GM18499 (cell line): ENCODE measurements around the gene QRFP.

Experiments
- ATAC-seq: cut with Tn5 transposase; IDR thresholded peaks from one replicate; pipeline ENCODE4 v1.9.1; 2021; ENCODE audit warnings: moderate number of reproducible peaks; ENCODE audit not compliant: insufficient read depth, unreplicated experiment

The QRFP gene

DNA sequence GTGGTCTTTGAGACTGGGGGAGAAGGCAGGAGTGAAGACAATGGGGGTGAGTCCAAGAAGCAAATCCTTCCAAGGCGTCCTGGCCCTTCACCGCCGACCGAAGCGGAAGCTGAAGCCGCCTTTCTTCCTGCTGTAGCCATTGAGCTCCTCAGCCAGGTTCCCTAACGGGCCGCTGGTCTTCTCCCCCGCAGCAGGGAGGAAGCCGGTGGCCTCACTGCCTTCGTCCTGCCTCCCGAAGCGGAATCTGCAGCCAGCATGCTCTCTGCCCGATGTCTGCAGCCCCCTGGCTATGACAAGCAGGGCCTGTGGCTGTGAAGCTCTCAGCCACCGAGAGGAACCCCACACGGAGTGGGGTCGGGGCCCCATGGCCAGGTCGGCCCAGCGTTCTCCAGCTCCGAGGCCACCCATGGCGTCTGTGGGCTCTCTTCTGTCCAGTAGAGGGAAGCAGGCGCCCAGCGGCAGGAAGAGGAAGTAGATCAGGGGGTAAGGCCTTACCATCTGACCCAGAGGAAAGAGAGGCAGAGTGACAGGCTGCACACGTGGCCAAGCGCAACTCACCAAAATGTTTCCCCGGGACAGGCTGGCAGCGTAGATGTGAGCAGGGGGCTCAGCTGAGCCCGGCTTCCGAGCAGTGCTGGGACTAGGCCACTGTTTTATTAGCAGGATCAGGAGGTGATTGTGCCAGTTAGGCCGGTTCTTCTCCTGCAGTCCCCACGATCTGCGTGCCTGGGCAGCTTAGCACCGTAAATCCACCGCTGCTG lies 3.1 kb downstream of the QRFP start:
- no peak for ATAC-seq

DNA sequence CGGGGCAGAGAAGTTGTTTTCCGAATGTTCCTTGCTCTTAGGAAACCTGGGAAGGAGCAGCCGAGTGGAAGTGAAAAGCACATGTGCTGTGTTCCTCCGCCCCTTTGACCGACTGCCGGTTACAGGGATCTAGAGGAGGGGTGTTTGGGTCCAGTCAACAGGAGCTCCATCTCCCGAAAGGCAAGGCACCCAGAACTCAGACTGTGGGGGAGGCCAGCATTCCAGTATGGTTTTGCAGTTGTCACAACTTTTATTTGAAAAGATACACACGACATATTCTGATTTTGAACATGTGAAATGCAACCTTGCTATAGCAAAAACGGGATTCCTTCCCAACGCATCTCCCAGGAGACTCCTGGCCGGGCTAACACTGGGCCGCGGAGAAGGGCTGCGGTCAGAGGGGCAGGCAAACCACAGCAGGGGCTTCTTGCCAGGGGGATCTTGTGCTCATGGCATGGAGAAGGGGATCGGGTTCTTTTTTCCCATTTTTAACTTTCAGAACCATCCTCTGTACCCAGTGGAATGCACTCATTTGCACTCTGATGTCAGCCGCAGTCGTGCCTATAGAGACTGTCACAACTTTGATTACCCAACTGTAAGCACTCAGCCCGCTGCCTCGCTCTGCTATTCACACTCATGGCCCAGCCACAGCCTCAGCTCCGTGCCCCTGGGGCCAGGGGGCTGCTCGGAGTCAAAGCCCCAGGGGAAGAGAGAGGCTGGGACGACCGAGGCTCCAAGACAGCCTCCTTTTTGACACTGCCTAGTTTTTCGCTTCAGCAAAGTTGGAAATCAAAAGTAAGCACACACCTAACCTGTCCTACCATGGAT lies 3.9 kb downstream of the QRFP start:
- no peak for ATAC-seq

DNA sequence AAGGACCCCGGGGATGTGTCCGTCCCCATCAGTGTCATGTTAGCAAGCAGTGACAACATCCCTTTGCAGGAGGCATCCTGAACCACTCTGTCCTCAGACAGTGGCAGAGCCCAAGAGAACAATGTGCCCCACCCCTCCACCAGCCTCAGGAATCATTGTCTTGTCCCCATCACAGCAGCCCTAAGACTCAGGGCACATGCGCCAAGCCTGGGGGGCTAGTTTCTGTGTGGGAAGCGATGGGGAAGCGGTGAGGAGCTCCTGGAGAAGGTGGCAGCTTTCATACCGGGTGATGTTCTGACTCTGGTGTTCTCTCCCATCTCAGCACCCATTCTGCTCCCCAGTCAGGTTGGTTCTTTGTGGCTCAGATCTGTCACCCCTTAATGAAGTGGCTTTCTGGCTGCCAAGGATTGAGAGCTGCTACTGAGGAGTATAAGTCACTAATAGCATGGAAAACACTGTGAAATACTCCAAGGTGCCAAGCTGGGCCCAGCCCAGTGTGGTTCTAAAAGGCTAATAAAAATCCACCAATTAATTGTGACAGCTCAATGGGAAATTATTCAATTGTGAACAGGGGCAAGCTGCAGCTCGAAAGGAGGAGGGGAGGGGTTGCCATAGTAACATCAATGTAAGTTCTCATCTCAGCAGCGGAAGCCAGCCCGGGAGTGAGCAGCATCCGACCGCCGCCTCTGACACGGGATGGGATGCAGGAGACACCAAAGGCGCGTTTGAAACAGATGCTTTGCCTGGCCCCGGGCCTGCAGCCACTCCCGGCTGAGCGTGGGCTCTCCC lies 4.7 kb downstream of the QRFP start:
- ATAC-seq, result no peak

DNA sequence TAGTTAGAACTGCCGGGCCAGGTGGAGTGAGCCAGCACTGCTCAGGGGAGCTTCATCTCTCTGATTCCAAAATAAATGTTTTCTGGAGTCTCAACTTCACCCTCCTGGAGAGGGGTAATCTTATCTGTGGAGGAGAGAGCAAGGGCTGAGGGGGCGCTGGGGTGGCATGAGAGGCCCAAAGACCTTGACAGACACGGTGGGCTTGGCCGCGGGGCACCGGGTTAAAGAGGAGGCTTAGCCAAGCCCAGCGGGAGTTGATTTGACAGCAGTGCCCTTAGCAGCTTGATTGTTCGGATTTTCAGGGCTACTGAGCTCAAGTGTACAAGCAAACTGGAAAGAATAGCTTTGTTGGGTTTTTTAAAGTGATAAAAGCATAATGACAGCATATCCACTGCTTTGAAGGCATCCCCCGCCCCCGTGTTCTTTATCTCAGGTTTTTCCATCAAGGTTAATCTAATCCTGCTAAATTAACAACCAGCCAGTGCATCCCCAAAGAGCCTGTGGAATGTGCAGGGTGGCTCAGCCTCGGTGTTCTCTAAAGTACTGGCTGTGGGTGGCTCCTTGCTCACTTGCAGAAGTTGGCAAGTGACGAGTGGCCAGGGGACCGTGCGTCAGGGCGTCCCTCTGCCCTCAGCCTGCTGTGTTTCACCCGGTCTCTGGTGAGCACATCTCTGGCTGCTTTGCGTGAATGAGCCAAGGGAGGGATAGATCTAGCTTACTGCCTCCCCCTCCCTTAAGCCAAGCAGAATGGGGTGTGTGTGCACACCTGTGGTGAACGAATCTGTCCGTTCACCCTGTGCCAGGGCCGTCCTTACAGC lies 5.5 kb downstream of the QRFP start:
- no peak for ATAC-seq

DNA sequence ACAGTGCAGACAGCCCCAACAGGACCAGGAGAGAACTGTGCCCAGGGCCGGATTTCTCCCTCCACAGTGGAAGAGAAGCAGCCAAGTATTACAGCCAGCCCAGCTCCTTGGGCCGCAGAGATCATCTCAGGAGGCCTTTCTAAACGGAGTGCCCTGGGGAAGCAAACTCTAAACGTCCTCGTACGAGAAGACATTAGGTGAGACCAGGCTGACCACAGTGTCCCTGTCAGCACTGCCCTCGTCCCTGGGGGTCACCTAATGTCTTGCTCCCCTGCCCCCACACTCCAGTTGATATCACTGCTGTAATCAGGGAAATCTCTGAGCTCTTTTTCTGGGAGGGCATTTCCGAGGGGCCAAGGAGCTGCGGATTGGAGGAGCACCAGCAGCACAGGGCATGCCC lies 6.5 kb downstream of the QRFP start:
- no peak for ATAC-seq

DNA sequence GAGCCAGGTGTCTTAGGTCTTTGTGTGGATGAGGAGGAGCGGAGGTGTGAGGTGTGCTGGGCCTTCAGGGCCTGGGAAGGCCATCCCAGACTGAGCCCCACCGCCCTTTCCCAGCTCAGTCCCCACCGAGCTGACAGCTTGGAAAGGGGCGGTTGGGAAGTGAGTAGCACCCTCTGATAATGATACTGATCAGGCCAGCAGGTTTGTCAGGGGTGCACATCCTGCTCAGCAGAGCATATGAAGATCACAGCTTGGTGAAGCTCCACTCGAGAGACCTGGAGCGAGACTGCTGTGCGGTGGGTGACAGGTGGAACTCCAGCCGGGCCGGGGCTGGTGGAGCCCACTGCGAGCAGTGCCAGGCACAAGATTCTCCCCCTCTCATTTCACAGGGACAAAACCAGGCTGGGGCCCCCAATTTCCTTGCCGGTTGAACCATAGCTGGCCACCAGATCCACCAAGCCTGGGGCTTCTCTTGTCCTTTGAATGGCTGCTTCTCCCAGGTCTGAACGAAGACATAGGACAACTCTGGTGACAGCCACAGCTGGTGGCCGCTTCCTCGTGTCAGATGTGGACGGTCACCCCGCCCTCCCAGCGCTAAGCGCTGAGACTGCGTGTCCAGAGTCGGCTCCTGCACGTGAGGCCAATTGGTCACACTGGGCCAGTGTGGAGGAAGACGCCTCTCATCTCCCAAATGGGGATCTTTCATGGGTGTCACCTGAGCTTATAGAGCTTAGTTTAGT lies 8.3 kb downstream of the QRFP start:
- ATAC-seq, result no peak

DNA sequence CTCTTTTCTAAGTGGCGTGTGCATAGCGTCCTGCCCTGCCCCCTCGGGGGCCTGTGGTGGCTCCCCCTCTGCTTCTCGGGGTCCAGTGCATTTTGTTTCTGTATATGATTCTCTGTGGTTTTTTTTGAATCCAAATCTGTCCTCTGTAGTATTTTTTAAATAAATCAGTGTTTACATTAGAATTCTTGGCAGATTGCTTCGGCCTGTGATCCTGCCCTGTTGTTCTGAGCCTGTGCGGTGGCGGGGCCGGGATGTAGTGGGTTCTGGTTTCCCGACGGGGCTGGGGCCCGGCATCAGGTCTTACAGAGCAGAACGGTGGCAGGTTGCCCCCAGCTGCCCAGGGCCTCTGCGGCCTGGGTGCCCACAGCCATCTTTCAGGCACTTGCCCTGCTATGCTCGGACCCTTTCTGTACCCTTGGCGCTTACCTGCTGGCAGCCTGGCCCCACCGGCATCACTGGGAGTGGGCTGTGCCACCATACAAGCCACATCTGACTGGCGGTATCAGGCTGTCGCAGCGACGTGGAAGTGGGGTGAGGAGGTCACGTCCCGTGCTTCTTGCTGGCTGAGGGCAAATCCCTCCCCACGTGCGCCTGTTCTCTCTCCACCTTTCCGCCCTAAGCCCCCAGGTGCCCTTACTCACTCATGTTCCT lies 9.0 kb downstream of the QRFP start:
- ATAC-seq, result no peak

DNA sequence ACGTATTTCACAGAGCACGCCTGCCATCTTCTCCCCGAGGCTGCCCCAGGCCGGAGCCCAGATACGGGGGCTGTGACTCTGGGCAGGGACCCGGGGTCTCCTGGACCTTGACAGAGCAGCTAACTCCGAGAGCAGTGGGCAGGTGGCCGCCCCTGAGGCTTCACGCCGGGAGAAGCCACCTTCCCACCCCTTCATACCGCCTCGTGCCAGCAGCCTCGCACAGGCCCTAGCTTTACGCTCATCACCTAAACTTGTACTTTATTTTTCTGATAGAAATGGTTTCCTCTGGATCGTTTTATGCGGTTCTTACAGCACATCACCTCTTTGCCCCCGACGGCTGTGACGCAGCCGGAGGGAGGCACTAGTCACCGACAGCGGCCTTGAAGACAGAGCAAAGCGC lies 9.6 kb downstream of the QRFP start:
- ATAC-seq, result no peak

DNA sequence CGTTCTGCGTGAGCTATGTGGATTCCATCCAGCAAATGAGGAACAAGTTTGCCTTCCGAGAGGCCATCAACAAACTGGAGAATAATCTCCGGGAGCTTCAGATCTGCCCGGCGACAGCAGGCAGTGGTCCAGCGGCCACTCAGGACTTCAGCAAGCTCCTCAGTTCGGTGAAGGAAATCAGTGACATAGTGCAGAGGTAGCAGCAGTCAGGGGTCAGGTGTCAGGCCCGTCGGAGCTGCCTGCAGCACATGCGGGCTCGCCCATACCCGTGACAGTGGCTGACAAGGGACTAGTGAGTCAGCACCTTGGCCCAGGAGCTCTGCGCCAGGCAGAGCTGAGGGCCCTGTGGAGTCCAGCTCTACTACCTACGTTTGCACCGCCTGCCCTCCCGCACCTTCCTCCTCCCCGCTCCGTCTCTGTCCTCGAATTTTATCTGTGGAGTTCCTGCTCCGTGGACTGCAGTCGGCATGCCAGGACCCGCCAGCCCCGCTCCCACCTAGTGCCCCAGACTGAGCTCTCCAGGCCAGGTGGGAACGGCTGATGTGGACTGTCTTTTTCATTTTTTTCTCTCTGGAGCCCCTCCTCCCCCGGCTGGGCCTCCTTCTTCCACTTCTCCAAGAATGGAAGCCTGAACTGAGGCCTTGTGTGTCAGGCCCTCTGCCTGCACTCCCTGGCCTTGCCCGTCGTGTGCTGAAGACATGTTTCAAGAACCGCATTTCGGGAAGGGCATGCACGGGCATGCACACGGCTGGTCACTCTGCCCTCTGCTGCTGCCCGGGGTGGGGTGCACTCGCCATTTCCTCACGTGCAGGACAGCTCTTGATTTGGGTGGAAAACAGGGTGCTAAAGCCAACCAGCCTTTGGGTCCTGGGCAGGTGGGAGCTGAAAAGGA lies 10.9 kb downstream of the QRFP start:
- ATAC-seq, result no peak

DNA sequence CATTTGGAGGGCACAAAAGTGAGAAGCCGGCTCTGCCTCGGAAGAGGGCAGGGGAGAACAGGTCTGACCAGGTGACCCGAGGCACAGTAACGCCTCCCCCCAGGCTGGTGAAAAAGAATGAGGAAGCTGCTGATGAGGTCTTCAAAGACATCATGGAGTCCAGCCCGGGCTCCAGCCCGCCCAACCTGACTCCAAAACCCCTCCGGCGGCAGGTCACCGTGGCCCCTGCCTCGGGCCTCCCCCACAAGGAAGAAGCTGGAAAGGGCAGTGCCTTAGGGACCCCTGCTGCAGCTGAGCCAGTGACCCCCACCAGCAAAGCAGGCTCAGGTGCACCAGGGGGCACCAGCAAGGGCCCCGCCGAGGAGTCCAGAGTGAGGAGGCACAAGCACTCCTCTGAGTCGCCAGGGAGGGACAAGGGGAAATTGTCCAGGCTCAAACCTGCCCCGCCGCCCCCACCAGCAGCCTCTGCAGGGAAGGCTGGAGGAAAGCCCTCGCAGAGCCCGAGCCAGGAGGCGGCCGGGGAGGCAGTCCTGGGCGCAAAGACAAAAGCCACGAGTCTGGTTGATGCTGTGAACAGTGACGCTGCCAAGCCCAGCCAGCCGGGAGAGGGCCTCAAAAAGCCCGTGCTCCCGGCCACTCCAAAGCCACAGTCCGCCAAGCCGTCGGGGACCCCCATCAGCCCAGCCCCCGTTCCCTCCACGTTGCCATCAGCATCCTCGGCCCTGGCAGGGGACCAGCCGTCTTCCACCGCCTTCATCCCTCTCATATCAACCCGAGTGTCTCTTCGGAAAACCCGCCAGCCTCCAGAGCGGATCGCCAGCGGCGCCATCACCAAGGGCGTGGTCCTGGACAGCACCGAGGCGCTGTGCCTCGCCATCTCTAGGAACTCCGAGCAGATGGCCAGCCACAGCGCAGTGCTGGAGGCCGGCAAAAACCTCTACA lies 11.8 kb downstream of the QRFP start:
- no peak for ATAC-seq

DNA sequence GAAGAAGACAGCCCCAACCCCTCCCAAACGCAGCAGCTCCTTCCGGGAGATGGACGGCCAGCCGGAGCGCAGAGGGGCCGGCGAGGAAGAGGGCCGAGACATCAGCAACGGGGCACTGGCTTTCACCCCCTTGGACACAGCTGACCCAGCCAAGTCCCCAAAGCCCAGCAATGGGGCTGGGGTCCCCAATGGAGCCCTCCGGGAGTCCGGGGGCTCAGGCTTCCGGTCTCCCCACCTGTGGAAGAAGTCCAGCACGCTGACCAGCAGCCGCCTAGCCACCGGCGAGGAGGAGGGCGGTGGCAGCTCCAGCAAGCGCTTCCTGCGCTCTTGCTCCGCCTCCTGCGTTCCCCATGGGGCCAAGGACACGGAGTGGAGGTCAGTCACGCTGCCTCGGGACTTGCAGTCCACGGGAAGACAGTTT lies 12.5 kb downstream of the QRFP start:
- ATAC-seq, result no peak

DNA sequence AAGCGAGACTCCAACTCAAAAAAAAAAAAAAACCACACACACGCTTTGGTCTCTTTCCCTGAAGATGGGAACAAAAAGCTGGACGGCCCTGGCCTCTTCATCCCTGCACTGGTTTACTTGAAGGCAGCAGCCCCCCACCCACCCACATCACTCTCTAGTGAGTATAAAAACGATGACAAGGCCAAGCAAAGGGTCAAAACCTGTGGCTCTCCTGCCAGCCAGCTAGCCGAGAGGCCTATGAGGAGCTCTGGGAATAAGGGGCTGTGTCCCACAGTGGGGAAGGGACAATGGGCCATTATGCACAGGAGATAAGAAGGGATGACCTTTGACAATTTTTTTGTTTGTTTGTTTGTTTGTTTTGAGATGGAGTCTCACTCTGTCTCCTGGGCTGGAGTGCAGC lies 13.1 kb downstream of the QRFP start:
- ATAC-seq, result no peak

DNA sequence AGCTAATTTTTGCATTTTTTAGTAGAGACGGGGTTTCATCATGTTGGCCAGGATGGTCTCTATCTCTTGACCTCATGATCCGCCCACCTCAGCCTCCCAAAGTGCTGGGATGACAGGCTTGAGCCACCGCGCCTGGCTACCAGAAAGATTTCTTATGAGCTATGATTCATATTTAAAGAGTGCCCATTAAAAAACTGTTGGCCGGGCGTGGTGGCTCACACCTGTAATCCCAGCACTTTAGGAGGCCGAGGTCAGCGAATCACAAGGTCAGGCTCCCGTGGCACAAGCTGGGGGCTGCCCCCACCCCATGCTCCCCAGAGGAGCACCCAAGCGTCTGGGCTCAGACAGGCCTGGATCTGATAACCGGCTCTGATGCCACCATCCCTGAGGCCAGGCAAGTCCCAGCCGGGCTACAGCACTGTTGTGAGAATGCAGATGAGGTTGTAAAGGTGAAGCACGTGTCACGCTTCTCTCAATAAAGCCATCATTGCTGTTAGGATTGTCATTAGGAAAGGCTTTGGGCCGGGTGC lies 13.9 kb downstream of the QRFP start:
- no peak for ATAC-seq

DNA sequence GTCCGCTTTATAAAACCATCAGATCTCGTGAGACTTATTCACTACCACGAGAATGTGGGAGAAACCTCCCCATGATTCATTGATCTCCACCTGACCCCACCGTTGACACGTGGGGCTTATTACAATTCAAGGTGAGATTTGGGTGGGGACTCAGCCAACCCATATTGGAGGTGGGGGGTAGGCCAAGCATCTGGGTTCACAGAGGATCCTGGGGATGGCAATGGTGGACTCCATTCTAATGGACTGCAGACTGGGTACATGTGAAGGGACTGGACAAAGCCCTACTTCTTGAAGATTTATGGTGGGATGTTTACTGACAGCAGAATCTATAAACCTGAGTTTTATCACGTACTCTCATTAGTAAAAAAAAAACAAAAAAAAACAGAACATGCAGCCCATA lies 15.1 kb downstream of the QRFP start:
- no peak for ATAC-seq

DNA sequence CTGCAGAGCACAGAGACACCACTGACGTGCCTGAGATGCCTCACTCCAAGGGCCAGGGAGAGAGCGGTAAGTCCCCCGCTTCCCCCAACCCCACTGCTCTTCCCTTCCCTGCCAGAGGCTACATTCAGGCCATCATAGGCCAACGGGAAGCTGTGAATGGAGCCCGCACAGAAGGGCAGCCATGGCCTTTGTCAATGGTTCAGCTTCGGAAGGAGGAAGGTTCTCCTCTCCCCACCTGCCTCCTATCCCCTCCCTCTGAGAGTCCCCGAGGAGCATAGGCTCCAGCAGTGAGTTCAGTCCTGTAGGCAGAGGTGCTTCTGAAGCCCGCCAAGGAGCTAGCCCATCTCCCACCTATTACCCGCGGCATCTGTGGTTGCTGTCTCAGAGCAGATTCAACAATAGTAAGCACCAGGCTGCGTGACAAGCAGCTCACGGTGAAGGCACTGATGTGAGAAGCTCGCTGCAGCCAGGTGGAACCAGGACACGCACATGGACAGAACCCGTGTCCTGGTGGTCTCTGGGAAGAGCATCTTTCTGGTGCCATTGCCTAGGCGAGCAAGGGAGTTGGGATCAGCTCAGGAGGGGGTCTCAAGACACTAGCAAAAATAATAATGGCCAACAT lies 15.9 kb downstream of the QRFP start:
- ATAC-seq, result no peak

DNA sequence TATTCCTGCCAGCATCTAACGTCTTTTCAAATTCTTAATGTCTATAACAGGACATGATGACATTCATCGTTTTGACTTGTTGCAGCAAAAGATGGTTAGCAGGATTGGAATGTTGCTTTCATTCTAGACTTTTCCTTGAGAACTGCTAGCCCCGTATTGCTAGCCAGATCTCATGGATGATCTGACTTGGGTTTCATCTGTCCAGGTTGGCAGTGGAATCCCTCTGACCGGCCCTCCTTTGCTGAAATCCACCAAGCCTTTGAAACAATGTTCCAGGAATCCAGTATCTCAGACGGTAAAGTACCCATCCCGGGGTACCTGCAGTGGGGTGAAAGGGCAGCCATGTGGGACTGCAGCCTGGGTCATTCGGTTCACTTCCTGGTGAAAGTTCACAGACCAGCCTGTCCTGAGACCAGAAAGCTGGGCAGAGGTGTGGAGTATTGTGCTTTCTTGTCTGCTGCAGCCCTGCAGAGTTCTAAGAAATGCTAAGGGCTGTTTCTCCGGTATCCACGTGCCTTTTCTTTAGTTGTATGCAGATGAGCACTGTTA lies 16.7 kb downstream of the QRFP start:
- no peak for ATAC-seq
